Caco-2 (cell line): ENCODE measurements around the gene UPP1. TPM values are rescaled to one million over a fixed set of nuclear protein-coding genes. Genes with fewer than 3 reads are reported as not detected.

Experiments
- BruUV-seq: library from RNA; stranded (reverse); fragments of 400-500 nt; replicated peaks from 2 replicates; lab custom pipeline; 2021; lab: Mats Ljungman, UMichigan
- CTCF ChIA-PET: fragments of 300-600 bp; sonication (Branson Sonifier 250); formaldehyde crosslinking; loops from one replicate; lab custom pipeline; 2022; ENCODE audit warnings: antibody characterized with exemption; lab: Charles Lee
- POLR2A ChIA-PET: fragments of 300-600 bp; sonication (Branson Sonifier 250); formaldehyde crosslinking; loops from one replicate; lab custom pipeline; 2022; ENCODE audit warnings: antibody characterized with exemption; lab: Charles Lee
- DNase-seq, 2 experiments: peaks; one replicate each; pipeline versions ENCODE4 v3.0.0 to v3.0.0-alpha.2; 2020 to 2022
- H3K27me3 ChIP-seq: replicated peaks from 2 replicates; pipeline ENCODE4 v1.6.0; 2011; ENCODE audit warnings: low read length; ENCODE audit not compliant: control insufficient read depth, insufficient read depth
- H3K36me3 ChIP-seq: 2 replicates; pipeline ENCODE4 v1.5.1; 2011; ENCODE audit warnings: low read length; ENCODE audit not compliant: control insufficient read depth, insufficient read depth
- H3K4me1 ChIP-seq: fragments of 250-450 bp; sonication (Bioruptor Pico); 2 replicates; pipeline ENCODE4 v1.5.1; 2020; ENCODE audit warnings: mild to moderate bottlenecking
- H3K4me3 ChIP-seq: 2 replicates; pipeline ENCODE4 v1.5.1; 2011; ENCODE audit warnings: low read depth, mild to moderate bottlenecking, control low read depth, low read length
- H3K9me3 ChIP-seq: fragments of 250-450 bp; sonication (Bioruptor Pico); 2 replicates; pipeline ENCODE4 v1.5.1; 2020; ENCODE audit warnings: mild to moderate bottlenecking, moderate library complexity
- H3K27ac Mint-ChIP-seq: one replicate; pipeline ENCODE4 v1.8.0; 2022; ENCODE audit warnings: mixed read lengths; ENCODE audit not compliant: unreplicated experiment
- H3K27me3 Mint-ChIP-seq: one replicate; pipeline ENCODE4 v1.8.0; 2022; ENCODE audit warnings: mixed read lengths; ENCODE audit not compliant: insufficient read depth, unreplicated experiment
- H3K36me3 Mint-ChIP-seq: one replicate; pipeline ENCODE4 v1.8.0; 2022; ENCODE audit warnings: mild to moderate bottlenecking, mixed read lengths; ENCODE audit not compliant: insufficient read depth, unreplicated experiment
- H3K4me1 Mint-ChIP-seq: one replicate; pipeline ENCODE4 v1.8.0; 2022; ENCODE audit warnings: low read depth, mixed read lengths; ENCODE audit not compliant: unreplicated experiment
- H3K4me3 Mint-ChIP-seq: one replicate; pipeline ENCODE4 v1.8.0; 2022; ENCODE audit warnings: mild to moderate bottlenecking, moderate library complexity, mixed read lengths; ENCODE audit not compliant: unreplicated experiment
- H3K9me3 Mint-ChIP-seq: one replicate; pipeline ENCODE4 v1.8.0; 2022; ENCODE audit warnings: mixed read lengths; ENCODE audit not compliant: unreplicated experiment
- intact Hi-C: fragments of 100-400 bp; cut with micrococcal nuclease; formaldehyde crosslinking; loops from one replicate; pipeline ENCODE4 v1.10.0; 2022; ENCODE audit not compliant: unreplicated experiment
- total RNA-seq: library from RNA; stranded (reverse); gene quantifications from 2 replicates; pipeline ENCODE4 v1.2.3, GENCODE V29; 2022
- TF ChIP-seq, protein P1 (sequence below), 2 experiments: fragments of 200-600 bp in 1 of 2; IDR thresholded peaks; 1 replicate in 1 of 2; 2 replicates in 1 of 2; pipeline versions ENCODE4 v1.5.1 to v1.8.0; 2011 to 2022; ENCODE audit warnings: antibody characterized with exemption in 1 of 2, control low read depth in 1 of 2, inconsistent platforms in 1 of 2, low read depth in 1 of 2, low read length in 1 of 2, mild to moderate bottlenecking in 1 of 2, moderate library complexity in 1 of 2; ENCODE audit not compliant: insufficient read depth in 1 of 2, severe bottlenecking in 1 of 2, unreplicated experiment in 1 of 2

UPP1 gene
- total RNA-seq, 1 experiment from 2014 or later: 20.6 TPM

GRCh38 chr7:48097521-48098231 lies 8.6 kb downstream of the UPP1 start:
- H3K9me3 Mint-ChIP-seq: no peaks in the 10 kb centered on the region
- Histone ChIP-seq H3K27me3 (no peaks in the 10 kb centered on the region), H3K4me3 (no peak overlapping the region), H3K36me3 (peaks cover 3% of the 10 kb centered on the region; the same call in 1 of the 2 replicates), H3K9me3 (no peaks in the 10 kb centered on the region), H3K4me1 (peaks cover 17% of the 10 kb centered on the region)
- no peaks in the 10 kb centered on the region for H3K27me3 Mint-ChIP-seq
- no peak overlapping the region for H3K4me3 Mint-ChIP-seq
- no peak for DNase-seq
- H3K4me1 Mint-ChIP-seq: peaks cover 16% of the 10 kb centered on the region
- TF ChIP-seq, protein P1, sequence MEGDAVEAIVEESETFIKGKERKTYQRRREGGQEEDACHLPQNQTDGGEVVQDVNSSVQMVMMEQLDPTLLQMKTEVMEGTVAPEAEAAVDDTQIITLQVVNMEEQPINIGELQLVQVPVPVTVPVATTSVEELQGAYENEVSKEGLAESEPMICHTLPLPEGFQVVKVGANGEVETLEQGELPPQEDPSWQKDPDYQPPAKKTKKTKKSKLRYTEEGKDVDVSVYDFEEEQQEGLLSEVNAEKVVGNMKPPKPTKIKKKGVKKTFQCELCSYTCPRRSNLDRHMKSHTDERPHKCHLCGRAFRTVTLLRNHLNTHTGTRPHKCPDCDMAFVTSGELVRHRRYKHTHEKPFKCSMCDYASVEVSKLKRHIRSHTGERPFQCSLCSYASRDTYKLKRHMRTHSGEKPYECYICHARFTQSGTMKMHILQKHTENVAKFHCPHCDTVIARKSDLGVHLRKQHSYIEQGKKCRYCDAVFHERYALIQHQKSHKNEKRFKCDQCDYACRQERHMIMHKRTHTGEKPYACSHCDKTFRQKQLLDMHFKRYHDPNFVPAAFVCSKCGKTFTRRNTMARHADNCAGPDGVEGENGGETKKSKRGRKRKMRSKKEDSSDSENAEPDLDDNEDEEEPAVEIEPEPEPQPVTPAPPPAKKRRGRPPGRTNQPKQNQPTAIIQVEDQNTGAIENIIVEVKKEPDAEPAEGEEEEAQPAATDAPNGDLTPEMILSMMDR (IDR thresholded peaks at IDR 0.05; ENCODE audit: insufficient read depth in 1 of 2, low read depth in 1 of 2, low read length in 1 of 2, severe bottlenecking in 1 of 2, unreplicated experiment in 1 of 2): no peak
- POLR2A ChIA-PET: no interaction called here
- intact Hi-C loops: no loop called here
- BruUV-seq: no TSS peak
- H3K36me3 Mint-ChIP-seq: peaks cover 14% of the 10 kb centered on the region
- no peak overlapping the region for H3K27ac Mint-ChIP-seq
- CTCF ChIA-PET: no interaction called here

GRCh38 chr7:48098846-48099245 lies 9.8 kb downstream of the UPP1 start:
- POLR2A ChIA-PET: no interaction called here
- no TSS peak for BruUV-seq

GRCh38 chr7:48099781-48100180 lies 10.7 kb downstream of the UPP1 start:
- peaks cover 18% of the 10 kb centered on the region for H3K36me3 Mint-ChIP-seq
- no TSS peak for BruUV-seq
- no peaks in the 10 kb centered on the region for H3K9me3 Mint-ChIP-seq

More at GRCh38 chr7:48098846-48099245, 9.8 kb downstream of the UPP1 start:
- Histone ChIP-seq H3K4me1 (peaks cover 17% of the 10 kb centered on the region), H3K4me3 (no peak overlapping the region), H3K27me3 (no peaks in the 10 kb centered on the region), H3K36me3 (peaks cover 3% of the 10 kb centered on the region; the same call in 1 of the 2 replicates), H3K9me3 (no peaks in the 10 kb centered on the region)
- H3K27ac Mint-ChIP-seq: no peak overlapping the region
- peaks cover 16% of the 10 kb centered on the region for H3K4me1 Mint-ChIP-seq
- H3K36me3 Mint-ChIP-seq: peaks cover 14% of the 10 kb centered on the region
- H3K27me3 Mint-ChIP-seq: no peaks in the 10 kb centered on the region
- no peak for DNase-seq
- H3K4me3 Mint-ChIP-seq: no peak overlapping the region
- no peaks in the 10 kb centered on the region for H3K9me3 Mint-ChIP-seq
- intact Hi-C loops: no loop called here
- TF ChIP-seq, protein P1 (IDR thresholded peaks at IDR 0.05; ENCODE audit: insufficient read depth in 1 of 2, low read depth in 1 of 2, low read length in 1 of 2, severe bottlenecking in 1 of 2, unreplicated experiment in 1 of 2): no peak
- CTCF ChIA-PET: no interaction called here

More at GRCh38 chr7:48099781-48100180, 10.7 kb downstream of the UPP1 start:
- H3K9me3 ChIP-seq: no peaks in the 10 kb centered on the region
- intact Hi-C loops: no loop called here
- TF ChIP-seq, protein P1 (IDR thresholded peaks at IDR 0.05; ENCODE audit: insufficient read depth in 1 of 2, low read depth in 1 of 2, low read length in 1 of 2, severe bottlenecking in 1 of 2, unreplicated experiment in 1 of 2): no peak
- Mint-ChIP-seq H3K4me1 (peaks cover 10% of the 10 kb centered on the region), H3K27me3 (no peaks in the 10 kb centered on the region), H3K4me3 (no peak overlapping the region), H3K27ac (no peak overlapping the region)
- no peaks in the 10 kb centered on the region for H3K27me3 ChIP-seq
- peaks cover 3% of the 10 kb centered on the region; the same call in 1 of the 2 replicates for H3K36me3 ChIP-seq
- POLR2A ChIA-PET: no interaction called here
- no peak overlapping the region for H3K4me3 ChIP-seq
- CTCF ChIA-PET: no interaction called here
- DNase-seq: no peak
- H3K4me1 ChIP-seq: peaks cover 12% of the 10 kb centered on the region
